Liver (tissue), 9 donors: ENCODE measurements around the gene CDH26. TPM values are rescaled to one million over a fixed set of nuclear protein-coding genes. Genes with fewer than 3 reads are reported as not detected.
"Not testable (repeated sequence)": the region's sequence is repeated elsewhere in the genome, so short reads cannot be mapped to it uniquely, and the experiment has no call there.

Experiments used
- DNase-seq: peaks from one replicate; pipeline ENCODE4 v3.0.0-alpha.2; 2017; ENCODE audit warnings: low spot score
- H3K27ac ChIP-seq, 2 donors: one replicate each; pipeline ENCODE4 v1.7.0; 2013; ENCODE audit warnings: inconsistent platforms in 2 of 2, low read length in 2 of 2, control low read depth in 1 of 2, low read depth in 1 of 2, mild to moderate bottlenecking in 1 of 2
- H3K27me3 ChIP-seq, 4 donors: one replicate each; pipeline versions ENCODE4 v1.6.1 to v1.7.0; 2013; ENCODE audit warnings: low read length in 3 of 4, inconsistent platforms in 1 of 4, mild to moderate bottlenecking in 1 of 4, moderate library complexity in 1 of 4; ENCODE audit not compliant: control insufficient read depth in 4 of 4, insufficient read depth in 4 of 4
- H3K36me3 ChIP-seq, 4 donors: one replicate each; pipeline versions ENCODE4 v1.6.1 to v1.7.0; 2013; ENCODE audit warnings: low read length in 3 of 4, mild to moderate bottlenecking in 3 of 4, low read depth in 1 of 4, moderate library complexity in 1 of 4; ENCODE audit not compliant: control insufficient read depth in 4 of 4, insufficient read depth in 3 of 4
- H3K4me1 ChIP-seq, 4 donors: one replicate each; pipeline versions ENCODE4 v1.6.1 to v1.7.0; 2013; ENCODE audit warnings: low read length in 3 of 4, mild to moderate bottlenecking in 3 of 4, moderate library complexity in 1 of 4; ENCODE audit not compliant: control insufficient read depth in 4 of 4, insufficient read depth in 4 of 4
- H3K4me3 ChIP-seq, 3 donors: one replicate each; pipeline versions ENCODE4 v1.6.1 to v1.7.0; 2013; ENCODE audit warnings: low read length in 3 of 3, control low read depth in 1 of 3, low read depth in 1 of 3, mild to moderate bottlenecking in 1 of 3
- H3K9ac ChIP-seq, 2 donors: one replicate each; pipeline ENCODE4 v1.7.0; 2013; ENCODE audit warnings: low read length in 2 of 2, mild to moderate bottlenecking in 2 of 2, moderate library complexity in 2 of 2, control low read depth in 1 of 2, low read depth in 1 of 2
- H3K9me3 ChIP-seq, 4 donors: one replicate each; pipeline versions ENCODE4 v1.6.1 to v1.7.0; 2013; ENCODE audit warnings: low read length in 3 of 4; ENCODE audit not compliant: control insufficient read depth in 4 of 4
- EGR1 ChIP-seq, 2 donors: IDR thresholded peaks; 2 replicates each; pipeline ENCODE4 v1.6.1; 2016 to 2018; ENCODE audit warnings: antibody characterized with exemption in 2 of 2, low read depth in 2 of 2
- FOXA1 ChIP-seq: IDR thresholded peaks from 2 replicates; pipeline ENCODE4 v1.6.1; 2016; ENCODE audit warnings: antibody characterized with exemption
- FOXA2 ChIP-seq: IDR thresholded peaks from 2 replicates; pipeline ENCODE4 v1.6.1; 2016; ENCODE audit warnings: antibody characterized with exemption
- HNF4A ChIP-seq, 2 donors: conservative IDR thresholded peaks; 2 replicates each; pipeline ENCODE4 v1.6.1; 2016; ENCODE audit warnings: antibody characterized with exemption in 2 of 2, mild to moderate bottlenecking in 2 of 2
- HNF4G ChIP-seq: IDR thresholded peaks from 2 replicates; pipeline ENCODE4 v1.6.1; 2016; ENCODE audit warnings: antibody characterized with exemption
- JUND ChIP-seq, 2 donors: IDR thresholded peaks; 2 replicates each; pipeline ENCODE4 v1.6.1; 2016; ENCODE audit warnings: antibody characterized with exemption in 2 of 2
- NR2F2 ChIP-seq: IDR thresholded peaks from 2 replicates; pipeline ENCODE4 v1.6.1; 2016; ENCODE audit warnings: antibody characterized with exemption
- RAD21 ChIP-seq, 2 donors: IDR thresholded peaks; 2 replicates each; pipeline ENCODE4 v1.6.1; 2016; ENCODE audit warnings: antibody characterized with exemption in 2 of 2, mild to moderate bottlenecking in 2 of 2
- RXRA ChIP-seq, 2 donors: IDR thresholded peaks; 2 replicates each; pipeline ENCODE4 v1.6.1; 2017 to 2018; ENCODE audit warnings: antibody characterized with exemption in 2 of 2, mild to moderate bottlenecking in 1 of 2
- SP1 ChIP-seq: IDR thresholded peaks from 2 replicates; pipeline ENCODE4 v1.6.1; 2018; ENCODE audit warnings: antibody characterized with exemption, mild to moderate bottlenecking
- TAF1 ChIP-seq: conservative IDR thresholded peaks from 2 replicates; pipeline ENCODE4 v1.6.1; 2016; ENCODE audit warnings: antibody characterized with exemption, mild to moderate bottlenecking
- WGBS: extraction: QIAGEN DNeasy Blood & Tissue Kit; methylation state at CpG from one replicate; pipeline ENCODE4 v1.1.7; 2013; 5-methylcytosine and 5-hydroxymethylcytosine counted together
- polyA plus RNA-seq, 2 donors: library from polyadenylated mRNA; stranded (reverse) in 1 of 2; unstranded in 1 of 2; fragments of 200-250 nt in 1 of 2; fragments of >200 nt in 1 of 2; fragmentation: Nextera tagmentation in 1 of 2; extraction: Ambion mirVana in 1 of 2; gene quantifications; one replicate each; pipeline versions ENCODE4 v1.2.1 to v1.2.3, GENCODE V29; 2013 to 2015
- total RNA-seq, 2 donors: library from RNA; depleted of rRNA; stranded (reverse); fragments of >200 nt; gene quantifications; one replicate each; pipeline ENCODE4 v1.2.3, GENCODE V29; 2014
- TF ChIP-seq, protein P1 (sequence below): IDR thresholded peaks from 2 replicates; pipeline ENCODE4 v1.6.1; 2016; ENCODE audit warnings: antibody characterized with exemption
- TF ChIP-seq, protein P2 (sequence below): fragments of 150-350 bp; IDR thresholded peaks from 2 replicates; pipeline ENCODE4 v1.5.1; 2017; ENCODE audit warnings: improper control_type of control experiment, low read depth, low read length; ENCODE audit not compliant: missing input control
- donor health status: healthy.
- donor health status: healthy.
- donor health status: healthy.
- donor health status: healthy.
- donor health status: healthy.

The CDH26 gene
- total and polyA plus RNA-seq, 4 donors = 0.03 to 0.70 (median 0.43) TPM

DNA sequence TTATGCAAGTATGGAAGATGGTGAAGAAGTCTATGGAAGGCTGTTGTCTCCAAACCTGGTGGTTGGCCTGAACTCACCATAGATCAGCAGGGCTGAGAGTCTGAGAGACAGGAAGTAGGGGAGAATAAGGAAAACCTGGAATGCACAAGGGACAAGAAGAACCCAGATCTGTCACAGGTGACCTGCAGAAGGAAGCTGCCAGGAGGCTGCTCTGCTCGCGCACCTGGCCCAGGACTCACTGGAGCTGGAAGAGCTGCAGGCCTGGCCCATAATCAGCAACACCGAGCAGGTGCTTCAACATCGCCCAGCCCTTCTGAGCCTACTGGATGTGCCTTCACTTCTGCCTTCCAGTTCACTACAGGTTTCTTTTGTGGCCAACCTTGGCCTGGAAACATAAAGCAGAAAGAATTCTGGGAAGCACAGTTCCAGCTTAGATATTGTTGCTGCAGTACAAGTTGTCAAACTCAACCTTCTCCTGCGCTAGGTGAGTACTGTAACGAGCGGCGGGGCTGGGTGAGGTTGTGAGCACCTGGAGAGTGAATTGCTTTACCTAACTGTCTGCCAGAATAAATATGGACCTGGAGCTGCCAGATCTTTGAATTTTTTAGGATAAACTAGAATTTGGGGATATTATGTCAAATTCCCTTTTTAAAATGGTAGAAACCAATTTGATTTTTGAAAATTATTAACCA lies 82.4 kb downstream of the CDH26 start (continued):
- TF ChIP-seq HNF4G (no peak), SP1 (no peak), TAF1 (no peak), NR2F2 (no peak), FOXA1 (no peak), EGR1 (IDR thresholded peaks at IDR 0.05; ENCODE audit: low read depth in 2 of 2) (no peak), JUND (IDR thresholded peaks at IDR 0.05) (no peak), FOXA2 (no peak)
- TF ChIP-seq, protein P1, sequence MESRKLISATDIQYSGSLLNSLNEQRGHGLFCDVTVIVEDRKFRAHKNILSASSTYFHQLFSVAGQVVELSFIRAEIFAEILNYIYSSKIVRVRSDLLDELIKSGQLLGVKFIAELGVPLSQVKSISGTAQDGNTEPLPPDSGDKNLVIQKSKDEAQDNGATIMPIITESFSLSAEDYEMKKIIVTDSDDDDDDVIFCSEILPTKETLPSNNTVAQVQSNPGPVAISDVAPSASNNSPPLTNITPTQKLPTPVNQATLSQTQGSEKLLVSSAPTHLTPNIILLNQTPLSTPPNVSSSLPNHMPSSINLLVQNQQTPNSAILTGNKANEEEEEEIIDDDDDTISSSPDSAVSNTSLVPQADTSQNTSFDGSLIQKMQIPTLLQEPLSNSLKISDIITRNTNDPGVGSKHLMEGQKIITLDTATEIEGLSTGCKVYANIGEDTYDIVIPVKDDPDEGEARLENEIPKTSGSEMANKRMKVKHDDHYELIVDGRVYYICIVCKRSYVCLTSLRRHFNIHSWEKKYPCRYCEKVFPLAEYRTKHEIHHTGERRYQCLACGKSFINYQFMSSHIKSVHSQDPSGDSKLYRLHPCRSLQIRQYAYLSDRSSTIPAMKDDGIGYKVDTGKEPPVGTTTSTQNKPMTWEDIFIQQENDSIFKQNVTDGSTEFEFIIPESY = no peak

DNA sequence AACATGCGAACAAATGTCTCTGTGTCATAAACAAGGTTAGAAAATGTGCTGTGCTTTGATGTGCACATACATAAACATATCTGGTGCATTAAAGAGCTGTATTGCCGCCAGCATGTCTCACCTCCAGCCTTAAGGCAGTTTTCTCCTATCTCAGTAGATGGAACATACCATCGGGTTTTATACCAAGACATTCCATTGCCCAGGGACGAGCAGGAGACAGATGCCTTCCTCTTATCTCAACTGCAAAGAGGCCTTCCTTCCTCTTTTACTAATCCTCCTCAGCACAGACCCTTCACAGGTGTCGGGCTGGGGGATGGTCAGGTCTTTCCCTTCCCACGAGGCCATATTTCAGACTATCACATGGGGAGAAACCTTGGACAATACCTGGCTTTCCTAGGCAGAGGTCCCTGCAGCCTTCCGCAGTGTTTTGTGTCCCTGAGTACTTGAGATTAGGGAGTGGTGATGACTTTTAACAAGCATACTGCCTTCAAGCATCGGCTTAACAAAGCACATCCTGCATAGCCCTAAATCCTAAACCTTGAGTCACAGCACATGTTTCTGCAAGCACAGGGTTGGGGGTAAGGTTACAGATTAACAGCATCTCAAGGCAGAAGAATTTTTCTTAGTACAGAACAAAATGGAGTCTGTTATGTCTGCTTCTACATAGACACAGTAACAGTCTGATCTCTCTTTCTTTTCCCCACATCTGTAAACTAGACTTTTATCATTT lies 83.4 kb downstream of the CDH26 start:
- not testable (repeated sequence) for DNase-seq, H3K36me3 ChIP-seq, H3K9ac ChIP-seq, H3K9me3 ChIP-seq, H3K4me3 ChIP-seq, H3K4me1 ChIP-seq, H3K27ac ChIP-seq
- WGBS = 59% methylated on average over 8 of the region's 8 CpGs
- H3K27me3 ChIP-seq = peaks cover 0 to 17% (median under 1%) of the 10 kb centered on the region in 4 donors

DNA sequence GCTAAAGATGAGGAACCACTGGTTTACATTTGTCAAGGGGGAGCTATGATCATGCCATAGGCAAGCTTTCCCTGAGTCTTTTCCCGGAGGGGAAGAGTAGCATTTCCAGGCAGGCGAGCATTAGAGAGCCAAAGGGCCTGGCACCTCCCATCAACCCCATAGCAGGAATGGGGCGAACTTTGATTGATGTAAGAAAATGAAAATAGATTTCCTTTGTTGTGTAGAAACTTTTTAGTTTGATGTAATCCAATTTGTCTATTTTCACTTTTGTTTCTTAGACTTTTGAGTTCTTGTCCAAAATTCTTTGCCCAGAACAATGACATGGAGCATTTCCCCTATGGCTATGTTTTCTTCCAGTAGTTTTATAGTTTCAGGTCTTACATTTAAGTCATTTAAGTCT lies 85.2 kb downstream of the CDH26 start:
- no peak for DNase-seq
- Histone ChIP-seq H3K36me3 (no peaks in the 10 kb centered on the region), H3K9me3 (no peaks in the 10 kb centered on the region), H3K9ac (no peak overlapping the region), H3K4me3 (no peak overlapping the region), H3K27ac (no peak overlapping the region), H3K27me3 (peaks cover 0 to 10% (median 0%) of the 10 kb centered on the region in 4 donors), H3K4me1 (no peaks in the 10 kb centered on the region)
- WGBS = 92% methylated on average over 3 of the region's 3 CpGs
- TF ChIP-seq, protein P2, sequence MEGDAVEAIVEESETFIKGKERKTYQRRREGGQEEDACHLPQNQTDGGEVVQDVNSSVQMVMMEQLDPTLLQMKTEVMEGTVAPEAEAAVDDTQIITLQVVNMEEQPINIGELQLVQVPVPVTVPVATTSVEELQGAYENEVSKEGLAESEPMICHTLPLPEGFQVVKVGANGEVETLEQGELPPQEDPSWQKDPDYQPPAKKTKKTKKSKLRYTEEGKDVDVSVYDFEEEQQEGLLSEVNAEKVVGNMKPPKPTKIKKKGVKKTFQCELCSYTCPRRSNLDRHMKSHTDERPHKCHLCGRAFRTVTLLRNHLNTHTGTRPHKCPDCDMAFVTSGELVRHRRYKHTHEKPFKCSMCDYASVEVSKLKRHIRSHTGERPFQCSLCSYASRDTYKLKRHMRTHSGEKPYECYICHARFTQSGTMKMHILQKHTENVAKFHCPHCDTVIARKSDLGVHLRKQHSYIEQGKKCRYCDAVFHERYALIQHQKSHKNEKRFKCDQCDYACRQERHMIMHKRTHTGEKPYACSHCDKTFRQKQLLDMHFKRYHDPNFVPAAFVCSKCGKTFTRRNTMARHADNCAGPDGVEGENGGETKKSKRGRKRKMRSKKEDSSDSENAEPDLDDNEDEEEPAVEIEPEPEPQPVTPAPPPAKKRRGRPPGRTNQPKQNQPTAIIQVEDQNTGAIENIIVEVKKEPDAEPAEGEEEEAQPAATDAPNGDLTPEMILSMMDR = no peak
- TF ChIP-seq RXRA (IDR thresholded peaks at IDR 0.05) (no peak), SP1 (no peak), HNF4A (conservative IDR thresholded peaks at IDR 0.05) (no peak), HNF4G (no peak), TAF1 (no peak), FOXA1 (no peak), RAD21 (IDR thresholded peaks at IDR 0.05) (no peak)
